ENCODE data around the gene HLA-F. TPM values are rescaled to one million over a fixed set of nuclear protein-coding genes. Genes with fewer than 3 reads are reported as not detected.

The HLA-F gene
- total RNA-seq, 3 donors from 2014 or later (not counting 1 experiment from before 2014, with no cell fraction given): 1,031 to 1,621 (median 1,125) TPM

DNA sequence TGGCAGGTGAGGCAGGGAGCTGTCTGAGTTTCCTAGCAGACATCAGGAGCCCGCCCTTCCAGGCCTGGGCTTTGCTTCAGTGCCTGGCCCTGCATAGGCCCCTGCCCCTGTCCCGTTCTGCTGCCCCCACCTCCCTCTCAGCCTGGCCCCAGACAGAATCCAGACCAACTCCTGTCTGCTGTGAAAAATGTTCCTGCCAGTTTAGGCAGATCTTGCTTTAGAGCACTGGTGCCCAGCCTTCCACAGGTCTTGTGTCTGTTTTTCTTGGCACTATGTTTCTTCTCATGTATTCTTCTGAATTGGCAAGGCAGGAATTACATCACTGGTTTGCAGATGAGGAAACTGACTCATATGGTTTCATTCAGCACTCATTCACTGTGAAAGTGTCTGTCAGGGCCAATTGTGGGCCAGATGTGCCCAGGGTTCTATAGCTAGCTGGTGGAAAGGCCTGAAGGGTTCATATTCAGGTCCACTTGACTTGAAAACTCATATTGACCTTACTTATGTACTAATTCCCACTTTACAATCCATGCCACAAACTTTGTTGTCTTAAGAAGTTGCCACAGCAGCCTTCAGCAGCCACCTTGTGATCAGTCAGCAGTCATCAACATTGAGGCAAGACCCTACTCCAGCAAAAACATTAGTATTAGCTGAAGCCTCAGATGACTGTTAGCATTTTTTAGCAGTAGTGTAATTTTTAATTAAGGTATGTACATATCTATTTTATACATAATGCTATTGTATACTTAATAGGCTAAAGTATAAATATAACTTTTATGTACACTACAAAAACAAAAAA lies 40.5 kb downstream of the HLA-F start:
- Histone ChIP-seq H3K36me3 (ENCODE audit: control insufficient read depth, insufficient read depth, low read length) (no peaks in the 10 kb centered on the region), H3K27ac (ENCODE audit: low read length) (no peak overlapping the region), H3K27me3 (ENCODE audit: control insufficient read depth, insufficient read depth, low read length) (no peaks in the 10 kb centered on the region), H3K4me3 (ENCODE audit: low read length) (no peak overlapping the region), H3K9me3 (ENCODE audit: control insufficient read depth, insufficient read depth, low read length) (no peaks in the 10 kb centered on the region), H3K4me1 (ENCODE audit: control insufficient read depth, insufficient read depth, low read length) (no peaks in the 10 kb centered on the region)
- TF ChIP-seq CTCF (IDR thresholded peaks at IDR 0.05): no peak
- peaks cover 0 to 14% of the 10 kb centered on the region in 2 donors for H3K27me3 Mint-ChIP-seq (ENCODE audit: low read depth in 2 of 2)
- no peaks in the 10 kb centered on the region for H3K36me3 Mint-ChIP-seq
- ATAC-seq (no peak), DNase-seq (no peak)
- intact Hi-C loops (cut with micrococcal nuclease): no loop called here
- H3K4me1 Mint-ChIP-seq: no peaks in the 10 kb centered on the region
- no peak overlapping the region for H3K27ac Mint-ChIP-seq
- no peaks in the 10 kb centered on the region for H3K9me3 Mint-ChIP-seq
- 84% methylated on average over 2 of the region's 2 CpGs for whole genome bisulfite sequencing (ENCODE audit: insufficient coverage)
- no peak overlapping the region for H3K4me3 Mint-ChIP-seq

DNA sequence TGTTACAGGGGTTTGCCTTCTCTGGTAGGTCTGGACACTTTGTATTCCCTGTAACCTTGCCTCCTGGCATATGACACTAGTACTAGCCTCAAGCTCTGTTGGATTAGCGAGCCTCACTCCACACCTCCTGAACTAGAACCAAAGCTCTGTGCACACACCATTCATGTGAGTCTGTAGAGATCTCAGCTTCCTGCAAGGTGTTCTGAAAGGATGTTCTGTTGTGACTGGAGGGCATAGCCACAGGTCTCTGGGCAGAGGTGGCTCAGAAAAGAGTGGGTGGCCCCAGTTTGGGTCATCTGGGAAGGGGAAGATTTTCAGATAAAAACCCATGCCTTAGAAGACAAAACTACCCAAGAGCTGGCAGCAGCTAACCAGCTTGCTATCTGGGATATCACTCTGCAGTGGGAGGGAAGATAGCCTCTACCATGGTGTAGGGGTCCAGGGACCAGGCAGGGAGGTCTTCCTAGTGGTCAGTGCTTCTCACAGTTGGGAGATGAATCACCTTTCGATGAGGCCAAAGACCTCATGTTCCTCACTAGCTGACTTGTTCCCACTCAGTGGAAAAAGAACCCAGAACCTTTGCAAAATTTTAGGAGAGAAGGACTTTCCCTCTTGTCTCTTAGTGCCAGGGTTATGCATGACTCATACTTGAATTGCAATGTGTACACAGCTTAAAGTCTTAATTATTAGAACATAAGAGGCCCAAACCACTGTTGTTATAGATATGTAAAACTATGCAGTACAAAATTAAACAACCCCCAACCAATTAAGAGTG lies 41.4 kb downstream of the HLA-F start:
- no peak for TF ChIP-seq CTCF (IDR thresholded peaks at IDR 0.05)
- no peak overlapping the region for H3K4me3 ChIP-seq (ENCODE audit: low read length)
- no peaks in the 10 kb centered on the region for H3K9me3 Mint-ChIP-seq
- H3K36me3 Mint-ChIP-seq: no peaks in the 10 kb centered on the region
- H3K36me3 ChIP-seq (ENCODE audit: control insufficient read depth, insufficient read depth, low read length): no peaks in the 10 kb centered on the region
- no peak for DNase-seq
- H3K9me3 ChIP-seq (ENCODE audit: control insufficient read depth, insufficient read depth, low read length): no peaks in the 10 kb centered on the region
- whole genome bisulfite sequencing (ENCODE audit: insufficient coverage): 81% methylated on average over 2 of the region's 2 CpGs
- peaks cover 0 to 17% of the 10 kb centered on the region in 2 donors for H3K27me3 Mint-ChIP-seq (ENCODE audit: low read depth in 2 of 2)
- no peaks in the 10 kb centered on the region for H3K4me1 Mint-ChIP-seq
- H3K27ac Mint-ChIP-seq: no peak overlapping the region
- no peak overlapping the region for H3K4me3 Mint-ChIP-seq
- ATAC-seq: no peak
- no peaks in the 10 kb centered on the region for H3K4me1 ChIP-seq (ENCODE audit: control insufficient read depth, insufficient read depth, low read length)
- no peak overlapping the region for H3K27ac ChIP-seq (ENCODE audit: low read length)
- H3K27me3 ChIP-seq (ENCODE audit: control insufficient read depth, insufficient read depth, low read length): no peaks in the 10 kb centered on the region
- intact Hi-C loops (cut with micrococcal nuclease): loop anchor here (1.0 kb wide), 1 partner anchor 228 kb away; no protein-coding TSS in a partner anchor

DNA sequence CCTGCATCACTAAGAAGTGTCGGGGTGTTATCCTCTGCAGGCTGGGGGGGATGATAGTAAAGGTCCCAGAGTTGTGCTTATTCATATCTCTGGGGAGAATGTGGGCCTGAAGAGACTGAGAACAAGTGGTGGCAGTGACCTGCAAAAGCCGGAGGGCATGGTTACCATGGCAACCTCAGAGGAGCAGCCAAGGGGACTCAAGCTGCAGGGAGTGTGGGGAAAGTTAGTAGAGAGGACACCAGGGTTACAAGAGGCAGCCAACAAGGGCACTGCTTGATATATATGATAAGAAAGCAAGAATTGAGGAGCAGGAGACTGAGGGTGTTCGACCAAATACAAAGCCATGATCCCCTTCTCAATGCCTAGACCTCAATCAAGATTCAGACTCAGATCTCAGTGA lies 46.1 kb downstream of the HLA-F start:
- TF ChIP-seq CTCF (IDR thresholded peaks at IDR 0.05): no peak
- H3K27ac ChIP-seq (ENCODE audit: low read length): no peak overlapping the region
- H3K4me3 ChIP-seq (ENCODE audit: low read length): no peak overlapping the region
- Mint-ChIP-seq H3K4me3 (no peak overlapping the region), H3K4me1 (no peaks in the 10 kb centered on the region), H3K27ac (no peak overlapping the region), H3K9me3 (no peaks in the 10 kb centered on the region), H3K36me3 (no peaks in the 10 kb centered on the region), H3K27me3 (ENCODE audit: low read depth in 2 of 2) (peaks cover 11 to 23% of the 10 kb centered on the region in 2 donors)
- no peaks in the 10 kb centered on the region for H3K9me3 ChIP-seq (ENCODE audit: control insufficient read depth, insufficient read depth, low read length)
- no peaks in the 10 kb centered on the region for H3K27me3 ChIP-seq (ENCODE audit: control insufficient read depth, insufficient read depth, low read length)
- ATAC-seq (no peak), DNase-seq (no peak)
- intact Hi-C loops (cut with micrococcal nuclease): no loop called here
- no peaks in the 10 kb centered on the region for H3K4me1 ChIP-seq (ENCODE audit: control insufficient read depth, insufficient read depth, low read length)
- 85% methylated on average over 2 of the region's 3 CpGs for WGBS (ENCODE audit: insufficient coverage)
- H3K36me3 ChIP-seq (ENCODE audit: control insufficient read depth, insufficient read depth, low read length): no peaks in the 10 kb centered on the region

Measured in natural killer cell (primary cell).